ENCODE data around the gene PRKAG2.

The PRKAG2 gene

GRCh38 chr7:151608031-151608551 lies 268.8 kb downstream of the PRKAG2 start:
- FAIRE-seq (no peak), DNase-seq (ENCODE audit: insufficient read length, low spot score) (no peak)
- TF ChIP-seq CTCF (IDR thresholded peaks at IDR 0.05; ENCODE audit: insufficient read depth, missing control alignments) = no peak

GRCh38 chr7:151607464-151607867 lies 269.4 kb downstream of the PRKAG2 start:
- no peak for TF ChIP-seq CTCF (IDR thresholded peaks at IDR 0.05; ENCODE audit: insufficient read depth, missing control alignments)
- no peak for DNase-seq (ENCODE audit: insufficient read length, low spot score)
- no peak for FAIRE-seq

GRCh38 chr7:151603951-151604350 lies 273.0 kb downstream of the PRKAG2 start:
- DNase-seq (ENCODE audit: insufficient read length, low spot score) (no peak), FAIRE-seq (no peak)
- no peak for TF ChIP-seq CTCF (IDR thresholded peaks at IDR 0.05; ENCODE audit: insufficient read depth, missing control alignments)

- TF ChIP-seq CTCF (IDR thresholded peaks at IDR 0.05; ENCODE audit: insufficient read depth, missing control alignments) = no peak
- DNase-seq (ENCODE audit: insufficient read length, low spot score) (no peak), FAIRE-seq (no peak)
Observed at GRCh38 chr7:151601521-151602305, 275.2 kb downstream of the PRKAG2 start.

GRCh38 chr7:151600331-151600730 lies 276.6 kb downstream of the PRKAG2 start:
- FAIRE-seq (no peak), DNase-seq (ENCODE audit: insufficient read length, low spot score) (no peak)
- no peak for TF ChIP-seq CTCF (IDR thresholded peaks at IDR 0.05; ENCODE audit: insufficient read depth, missing control alignments)

- DNase-seq (ENCODE audit: insufficient read length, low spot score) (no peak), FAIRE-seq (no peak)
- no peak for TF ChIP-seq CTCF (IDR thresholded peaks at IDR 0.05; ENCODE audit: insufficient read depth, missing control alignments)
Observed at GRCh38 chr7:151599401-151600227, 277.3 kb downstream of the PRKAG2 start.

Measured in D721Med (cell line).